H9 (cell line): ENCODE data around the gene FN1. TPM values are rescaled to one million over a fixed set of nuclear protein-coding genes. Genes with fewer than 3 reads are reported as not detected.

Source experiments
- DNase-seq: peaks from one replicate; pipeline ENCODE4 v3.0.0-alpha.2; 2017
- H2AFZ ChIP-seq: one replicate; pipeline ENCODE4 v1.6.1; 2013; ENCODE audit warnings: mild to moderate bottlenecking, low read length, control low read depth, moderate library complexity
- H2AK5ac ChIP-seq: 2 replicates; pipeline ENCODE4 v1.6.1; 2013; ENCODE audit warnings: low read length, control low read depth, mixed read lengths; ENCODE audit not compliant: insufficient read length
- H2BK120ac ChIP-seq: one replicate; pipeline ENCODE4 v1.6.1; 2013; ENCODE audit warnings: low read depth, mild to moderate bottlenecking, low read length, control low read depth, inconsistent platforms; ENCODE audit not compliant: poor library complexity, severe bottlenecking
- H2BK12ac ChIP-seq: 2 replicates; pipeline ENCODE4 v1.6.1; 2013; ENCODE audit warnings: low read length, control low read depth, mixed read lengths, low read depth; ENCODE audit not compliant: insufficient read length
- H2BK15ac ChIP-seq: 2 replicates; pipeline ENCODE4 v1.6.1; 2013; ENCODE audit warnings: low read depth, low read length, control low read depth
- H2BK20ac ChIP-seq: one replicate; pipeline ENCODE4 v1.6.1; 2013; ENCODE audit warnings: low read depth, mild to moderate bottlenecking, low read length, control low read depth, inconsistent platforms; ENCODE audit not compliant: poor library complexity, severe bottlenecking
- H2BK5ac ChIP-seq: 2 replicates; pipeline ENCODE4 v1.6.1; 2013; ENCODE audit warnings: low read length, control low read depth, mixed read lengths; ENCODE audit not compliant: insufficient read length
- H3K14ac ChIP-seq: 2 replicates; pipeline ENCODE4 v1.6.1; 2013; ENCODE audit warnings: low read length, control low read depth; ENCODE audit not compliant: insufficient read depth
- H3K18ac ChIP-seq: 2 replicates; pipeline ENCODE4 v1.6.1; 2013; ENCODE audit warnings: low read depth, mild to moderate bottlenecking, mixed read lengths, low read length, control low read depth; ENCODE audit not compliant: insufficient read length
- H3K23ac ChIP-seq: 2 replicates; pipeline ENCODE4 v1.6.1; 2013; ENCODE audit warnings: low read length, control low read depth, mixed read lengths, low read depth; ENCODE audit not compliant: insufficient read length
- H3K23me2 ChIP-seq: 2 replicates; pipeline ENCODE4 v1.6.1; 2013; ENCODE audit warnings: low read depth, mild to moderate bottlenecking, mixed read lengths, low read length, control low read depth; ENCODE audit not compliant: insufficient read length, poor library complexity, severe bottlenecking
- H3K27ac ChIP-seq: 2 replicates; pipeline ENCODE4 v1.5.1; 2013; ENCODE audit warnings: low read length, control low read depth, mixed read lengths, low read depth; ENCODE audit not compliant: insufficient read length
- H3K27me3 ChIP-seq: 2 replicates; pipeline ENCODE4 v1.6.1; 2013; ENCODE audit warnings: low read length, control low read depth, inconsistent platforms; ENCODE audit not compliant: insufficient read depth
- H3K4ac ChIP-seq: 2 replicates; pipeline ENCODE4 v1.6.1; 2013; ENCODE audit warnings: low read depth, mild to moderate bottlenecking, control low read depth, inconsistent platforms, low read length, moderate library complexity
- H3K4me1 ChIP-seq: 2 replicates; pipeline ENCODE4 v1.6.1; 2013; ENCODE audit warnings: low read length, control low read depth, inconsistent platforms; ENCODE audit not compliant: insufficient read depth
- H3K4me2 ChIP-seq: 2 replicates; pipeline ENCODE4 v1.6.1; 2013; ENCODE audit warnings: low read length, control low read depth, mixed read lengths; ENCODE audit not compliant: insufficient read length, insufficient read depth
- H3K56ac ChIP-seq: 2 replicates; pipeline ENCODE4 v1.6.1; 2013; ENCODE audit warnings: low read depth, mild to moderate bottlenecking, mixed read lengths, low read length, control low read depth; ENCODE audit not compliant: insufficient read length
- H3K79me1 ChIP-seq: 2 replicates; pipeline ENCODE4 v1.6.1; 2013; ENCODE audit warnings: low read depth, mild to moderate bottlenecking, moderate library complexity, low read length, control low read depth, inconsistent platforms; ENCODE audit not compliant: insufficient read depth, poor library complexity, severe bottlenecking
- H3K79me2 ChIP-seq: 2 replicates; pipeline ENCODE4 v1.6.1; 2013; ENCODE audit warnings: low read length, control low read depth, inconsistent platforms; ENCODE audit not compliant: insufficient read depth
- H3K9ac ChIP-seq: 2 replicates; pipeline ENCODE4 v1.6.1; 2013; ENCODE audit warnings: low read length, control low read depth, mixed read lengths; ENCODE audit not compliant: insufficient read length; ENCODE audit errors: extremely low read depth
- H3K9me3 ChIP-seq: one replicate; pipeline ENCODE4 v1.6.1; 2013; ENCODE audit warnings: low read depth, low read length, inconsistent platforms; ENCODE audit not compliant: control insufficient read depth
- H3T11ph ChIP-seq: one replicate; pipeline ENCODE4 v1.6.1; 2013; ENCODE audit warnings: mild to moderate bottlenecking, low read length, control low read depth, inconsistent platforms
- H4K20me1 ChIP-seq: one replicate; pipeline ENCODE4 v1.6.1; 2013; ENCODE audit not compliant: control insufficient read depth, insufficient read length, insufficient read depth
- H4K5ac ChIP-seq: 2 replicates; pipeline ENCODE4 v1.6.1; 2013; ENCODE audit warnings: low read depth, mild to moderate bottlenecking, mixed read lengths, low read length, control low read depth; ENCODE audit not compliant: insufficient read length
- H4K8ac ChIP-seq: replicated peaks from 2 replicates; pipeline ENCODE4 v1.6.1; 2013; ENCODE audit warnings: low read length, control low read depth, mixed read lengths, low read depth; ENCODE audit not compliant: insufficient read length
- H4K91ac ChIP-seq: 2 replicates; pipeline ENCODE4 v1.6.1; 2013; ENCODE audit warnings: low read depth, mild to moderate bottlenecking, moderate library complexity, mixed read lengths, low read length, control low read depth; ENCODE audit not compliant: insufficient read length
- H3K27ac Mint-ChIP-seq, 3 experiments: 2 replicates in 2 of 3; 3 replicates in 1 of 3; pipeline ENCODE4 v1.8.0; 2020 to 2021; ENCODE audit warnings: mixed read lengths in 3 of 3, mild to moderate bottlenecking in 1 of 3, moderate library complexity in 1 of 3
- H3K27me3 Mint-ChIP-seq: 2 replicates; pipeline ENCODE4 v1.8.0; 2021; ENCODE audit warnings: low read depth, mild to moderate bottlenecking, moderate library complexity, mixed read lengths
- H3K36me3 Mint-ChIP-seq, 3 experiments: 2 replicates in 2 of 3; 3 replicates in 1 of 3; pipeline ENCODE4 v1.8.0; 2020 to 2021; ENCODE audit warnings: low read depth in 3 of 3, mixed read lengths in 3 of 3; ENCODE audit not compliant: insufficient read depth in 1 of 3
- H3K4me1 Mint-ChIP-seq, 2 experiments: 2 replicates each; pipeline ENCODE4 v1.8.0; 2020; ENCODE audit warnings: mixed read lengths in 2 of 2
- H3K4me3 Mint-ChIP-seq, 2 experiments: 2 replicates in 1 of 2; 3 replicates in 1 of 2; pipeline ENCODE4 v1.8.0; 2020 to 2021; ENCODE audit warnings: mild to moderate bottlenecking in 2 of 2, mixed read lengths in 2 of 2, moderate library complexity in 1 of 2
- H3K9me3 Mint-ChIP-seq, 2 experiments: 2 replicates in 1 of 2; 3 replicates in 1 of 2; pipeline ENCODE4 v1.8.0; 2020; ENCODE audit warnings: mild to moderate bottlenecking in 2 of 2, mixed read lengths in 2 of 2, moderate library complexity in 1 of 2
- CTCF ChIP-seq: fragments of 200-600 bp; sonication (generic); conservative IDR thresholded peaks from 3 replicates; pipeline ENCODE4 v1.8.0; 2021; ENCODE audit warnings: antibody characterized with exemption, mild to moderate bottlenecking
- total RNA-seq: library from RNA; stranded (reverse); gene quantifications from 2 replicates; pipeline ENCODE4 v1.2.1, GENCODE V29; 2021

The FN1 gene
- total RNA-seq, 1 experiment from 2014 or later = 56.0 TPM

- no peak for TF ChIP-seq CTCF
- H3K18ac ChIP-seq = no peak overlapping the region
- H3K4me2 ChIP-seq = no peak overlapping the region
- H2AK5ac ChIP-seq = no peak overlapping the region
- no peak overlapping the region for H3K4me3 Mint-ChIP-seq
- no peaks in the 10 kb centered on the region for H3K79me2 ChIP-seq
- no peak overlapping the region for H4K8ac ChIP-seq
- no peak overlapping the region for H3K27ac ChIP-seq
- no peak overlapping the region for H3T11ph ChIP-seq
- DNase-seq = no peak
- H3K4me1 ChIP-seq = peaks cover 5% of the 10 kb centered on the region; the same call in 1 of the 2 replicates
- no peak overlapping the region for H3K56ac ChIP-seq
- no peak overlapping the region for H2AFZ ChIP-seq
- no peak overlapping the region for H3K4ac ChIP-seq
- H2BK15ac ChIP-seq = no peak overlapping the region
- no peak overlapping the region for H3K23ac ChIP-seq
- H4K5ac ChIP-seq = no peak overlapping the region
- H3K4me1 Mint-ChIP-seq = peaks cover 14 to 20% of the 10 kb centered on the region in 2 experiments
- no peak overlapping the region for H3K27ac Mint-ChIP-seq
- H3K27me3 Mint-ChIP-seq = no peaks in the 10 kb centered on the region
- no peak overlapping the region for H2BK12ac ChIP-seq
- H3K9me3 ChIP-seq = no peaks in the 10 kb centered on the region
- H3K36me3 Mint-ChIP-seq = peaks cover 10 to 32% (median 13%) of the 10 kb centered on the region in 3 experiments
- H3K27me3 ChIP-seq = no peaks in the 10 kb centered on the region
- H2BK20ac ChIP-seq = no peak overlapping the region
- no peak overlapping the region for H2BK120ac ChIP-seq
- no peaks in the 10 kb centered on the region for H3K23me2 ChIP-seq
- no peak overlapping the region for H3K14ac ChIP-seq
- peaks cover 0 to 3% of the 10 kb centered on the region in 2 experiments; a peak in 1 of 5 replicates for H3K9me3 Mint-ChIP-seq
- no peak overlapping the region for H3K9ac ChIP-seq
- no peaks in the 10 kb centered on the region for H3K79me1 ChIP-seq
- H4K91ac ChIP-seq = no peak overlapping the region
- no peak overlapping the region for H2BK5ac ChIP-seq
- H4K20me1 ChIP-seq = no peaks in the 10 kb centered on the region
Measured at GRCh38 chr2:215392164-215392563, 43.7 kb downstream of the FN1 start.
